Fibroblast of skin of back (primary cell): ENCODE results near the gene MAD2L2.
A peak's percentile ranks its signal among the peaks of the same experiment; 100 is the strongest.

Source experiments
- DNase-seq: peaks from one replicate; pipeline ENCODE4 v3.0.0-alpha.2; 2013

Gene MAD2L2

DNA sequence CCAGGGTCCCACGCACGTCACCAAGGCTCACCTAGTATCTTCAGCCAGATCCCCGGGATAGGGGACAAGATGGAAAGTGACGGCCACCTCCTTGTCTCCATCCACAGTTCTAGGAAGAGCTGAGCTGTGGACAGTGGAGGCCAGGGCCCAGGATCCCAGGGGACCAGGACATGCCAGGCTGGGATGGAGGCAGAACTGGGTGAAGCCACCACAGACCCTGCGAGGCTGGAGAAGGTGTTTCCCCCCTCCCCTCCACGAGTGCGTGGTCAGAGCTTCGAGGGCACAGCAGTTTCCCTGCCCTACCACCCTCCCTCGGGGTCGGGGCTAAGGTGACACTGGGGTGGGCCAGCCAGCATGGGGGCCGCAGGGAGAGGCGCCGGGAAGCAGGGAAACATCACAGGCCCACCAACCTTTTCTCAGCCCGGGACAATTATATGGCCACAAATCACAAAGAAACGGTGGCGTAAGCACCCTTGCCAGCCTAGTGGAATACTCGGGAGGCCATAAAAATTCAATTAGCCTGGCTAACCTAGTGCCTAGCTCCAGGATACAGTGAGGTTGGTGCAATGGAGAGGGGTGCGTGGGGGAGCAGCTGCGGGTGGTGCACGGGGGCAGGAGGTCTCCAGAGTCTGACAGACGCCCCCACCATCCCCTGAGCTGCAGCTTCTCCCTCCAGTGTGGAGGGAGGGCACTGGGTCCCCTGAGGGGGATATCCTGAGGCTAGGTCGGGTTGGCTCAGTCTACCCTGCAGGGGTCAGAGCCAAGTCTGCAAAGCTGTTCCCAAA is 23.9 kb upstream of the MAD2L2 start:
- DNase-seq = no peak

- DNase-seq = no peak
These were observed 23.2 kb upstream of the MAD2L2 start for GRCh38 chr1:11704194-11704529.

- no peak for DNase-seq
These were observed 22.6 kb upstream of the MAD2L2 start for GRCh38 chr1:11703357-11704193.

GRCh38 chr1:11701981-11702803 is 21.2 kb upstream of the MAD2L2 start:
- no peak for DNase-seq

DNA sequence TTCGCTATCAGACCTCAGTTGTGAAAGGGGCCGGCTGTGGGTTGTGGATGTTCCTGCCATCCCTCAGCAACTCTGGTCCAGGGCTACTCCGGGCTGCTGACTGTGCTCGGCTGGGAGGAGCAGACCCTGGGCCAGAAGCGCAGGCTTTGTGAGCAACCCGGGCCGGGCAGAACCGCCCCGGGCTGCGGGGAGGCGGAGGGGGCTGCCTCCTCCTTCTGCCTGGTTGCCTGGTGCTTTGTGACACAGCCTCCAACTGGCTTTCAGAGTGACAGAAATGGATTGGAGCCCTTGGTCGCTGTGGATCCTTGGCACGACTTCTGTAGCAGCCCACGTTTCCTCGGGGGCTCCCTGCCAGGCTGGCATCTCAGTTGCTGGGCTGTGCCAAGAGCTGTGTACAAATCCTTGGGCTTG is 20.6 kb upstream of the MAD2L2 start:
- no peak for DNase-seq

GRCh38 chr1:11700601-11701467 is 19.9 kb upstream of the MAD2L2 start:
- peak; percentile 11 for DNase-seq

GRCh38 chr1:11697893-11698210 is 16.9 kb upstream of the MAD2L2 start:
- no peak for DNase-seq

DNA sequence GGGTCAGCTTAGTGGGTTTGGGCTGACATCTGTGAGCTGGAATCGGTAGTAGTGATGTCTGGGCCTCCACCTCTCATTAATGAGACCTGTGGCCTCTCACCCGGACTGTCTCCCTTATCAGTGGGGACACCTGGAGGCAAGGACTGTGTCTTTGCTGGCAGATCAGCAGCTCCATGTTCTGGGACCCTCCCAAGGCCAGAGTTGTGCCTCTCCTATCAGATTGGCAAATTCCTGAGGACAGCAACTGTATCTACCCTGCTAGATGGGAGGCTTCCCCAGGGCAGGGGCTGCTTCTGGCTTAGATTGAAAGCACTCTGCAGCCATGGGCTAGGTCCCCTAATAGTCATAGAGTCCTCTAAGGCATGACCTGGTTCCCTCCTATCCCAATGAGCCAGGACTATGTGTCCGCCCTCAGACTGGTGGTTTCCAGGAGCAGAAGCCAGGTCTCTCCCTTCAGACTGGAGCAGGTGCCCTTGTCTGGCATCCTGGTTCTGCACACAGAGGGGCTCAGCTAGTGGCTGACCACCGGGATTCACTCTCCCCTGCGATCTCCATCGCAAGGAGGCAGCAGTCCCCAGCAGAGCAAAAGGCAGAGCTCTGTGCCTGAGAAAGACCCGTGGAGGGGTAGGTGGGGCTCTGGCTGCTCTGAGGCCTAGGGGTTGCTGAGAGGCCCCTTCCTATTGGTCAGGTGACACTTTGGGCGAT is 16.4 kb upstream of the MAD2L2 start:
- DNase-seq = no peak

GRCh38 chr1:11695861-11696260 is 14.9 kb upstream of the MAD2L2 start:
- no peak for DNase-seq

DNA sequence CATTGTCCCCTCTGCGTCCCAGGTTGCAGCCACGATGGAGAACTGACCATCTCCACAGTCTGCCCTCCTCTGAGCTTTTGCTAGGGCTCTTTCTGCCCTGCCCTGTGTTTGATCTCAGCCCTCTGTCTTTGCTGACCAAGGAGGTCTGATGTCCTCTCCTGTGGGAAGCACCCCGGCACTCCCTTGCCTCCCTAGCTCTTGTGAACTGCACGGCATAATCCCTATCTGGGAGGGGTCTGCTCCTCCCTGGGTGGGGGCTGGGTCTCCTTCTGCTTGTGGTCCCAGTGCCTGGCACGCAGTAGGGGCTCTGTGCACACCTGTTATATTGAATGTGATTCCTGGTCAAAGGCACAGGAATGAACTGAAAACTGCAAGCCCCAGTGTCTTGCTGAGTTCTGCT is 13.0 kb upstream of the MAD2L2 start:
- no peak for DNase-seq

- DNase-seq = peak; percentile 83
These were observed 12.2 kb upstream of the MAD2L2 start for GRCh38 chr1:11693024-11693590.

- DNase-seq = no peak
These were observed 11.2 kb upstream of the MAD2L2 start for GRCh38 chr1:11691928-11692711.

DNA sequence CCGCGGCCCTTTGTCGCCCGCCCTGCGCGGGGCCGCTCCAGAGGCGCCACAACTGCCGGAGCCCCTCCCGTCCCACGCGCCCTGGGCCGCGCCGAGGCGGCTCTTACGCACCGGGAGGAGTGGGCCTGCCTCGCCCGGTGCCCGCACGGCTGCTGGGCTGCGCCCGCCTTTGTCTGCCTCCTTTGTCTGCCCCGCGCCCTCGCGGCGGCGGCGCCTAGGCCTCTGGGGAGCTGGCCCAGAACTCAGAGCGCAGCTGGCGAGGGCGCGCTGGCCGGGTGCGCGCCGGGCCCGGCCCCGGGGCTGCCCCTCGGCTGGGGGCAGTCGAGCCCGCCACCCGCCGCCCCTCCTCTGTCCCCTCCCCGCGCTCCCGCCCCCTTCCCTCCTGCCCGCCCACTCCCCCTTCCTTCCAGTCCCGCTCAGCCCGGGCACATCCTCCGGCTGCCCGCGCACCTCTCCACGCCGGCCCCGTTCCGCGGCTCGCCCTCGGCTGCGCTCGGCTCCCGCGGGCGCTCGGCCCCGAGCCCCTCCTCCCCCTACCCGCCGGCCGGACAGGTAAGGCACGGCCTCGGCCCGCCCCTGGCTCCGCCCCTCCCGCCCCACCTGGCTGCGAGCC is 10.5 kb upstream of the MAD2L2 start, which contains the start of gene DRAXIN:
TSS of gene DRAXIN (plus strand) at position 409 of the 613 bp plus-strand sequence. CDS start 14,549 bp downstream, outside the sequence.
- DNase-seq = no peak

DNA sequence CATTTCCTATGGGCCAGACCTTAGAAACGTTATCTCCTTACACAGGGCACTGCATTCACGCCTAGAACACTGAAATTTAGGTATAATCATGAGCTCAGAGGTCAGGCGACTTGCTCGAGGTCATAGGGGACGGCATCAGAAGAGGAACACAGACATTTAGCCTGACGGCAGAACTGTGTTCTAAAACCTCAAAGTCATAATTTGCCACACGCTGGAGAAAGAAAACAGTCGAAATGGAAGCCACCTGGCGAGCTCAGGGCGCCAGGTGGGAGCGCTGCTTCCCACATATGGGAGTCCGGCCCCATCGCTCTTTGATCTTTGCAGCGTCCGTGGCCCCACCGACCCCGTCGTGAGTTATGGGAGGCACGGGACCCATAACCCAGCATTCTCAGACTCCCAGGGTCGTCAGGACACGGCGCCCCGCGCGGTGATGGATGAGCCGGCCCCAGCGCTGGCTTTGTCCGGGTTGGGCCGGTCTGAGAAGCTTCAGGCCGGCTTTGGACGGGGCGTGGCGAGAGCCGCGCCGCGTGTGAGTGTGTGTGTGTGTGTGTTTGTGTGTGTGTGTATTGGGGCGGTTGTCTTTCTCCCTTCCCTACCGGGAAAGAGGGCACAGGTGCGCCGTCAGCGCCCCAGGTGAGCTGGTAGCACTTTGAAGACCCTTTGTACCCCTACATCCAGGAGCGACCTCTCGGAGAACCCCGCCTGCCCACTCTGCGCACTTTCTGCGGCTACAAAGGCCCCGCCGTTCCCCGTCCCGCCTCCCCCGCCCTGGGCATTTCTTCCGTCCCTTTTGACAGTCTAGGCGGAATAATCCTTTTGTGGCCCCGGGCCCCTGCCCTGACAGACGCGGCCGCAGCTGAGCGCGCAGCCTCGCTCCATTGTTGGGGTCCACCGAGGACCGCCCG is 9.7 kb upstream of the MAD2L2 start:
- no peak for DNase-seq

- no peak for DNase-seq
These were observed 7.6 kb upstream of the MAD2L2 start for GRCh38 chr1:11688506-11688905.

- no peak for DNase-seq
These were observed 4.3 kb upstream of the MAD2L2 start for GRCh38 chr1:11685210-11685752.

DNA sequence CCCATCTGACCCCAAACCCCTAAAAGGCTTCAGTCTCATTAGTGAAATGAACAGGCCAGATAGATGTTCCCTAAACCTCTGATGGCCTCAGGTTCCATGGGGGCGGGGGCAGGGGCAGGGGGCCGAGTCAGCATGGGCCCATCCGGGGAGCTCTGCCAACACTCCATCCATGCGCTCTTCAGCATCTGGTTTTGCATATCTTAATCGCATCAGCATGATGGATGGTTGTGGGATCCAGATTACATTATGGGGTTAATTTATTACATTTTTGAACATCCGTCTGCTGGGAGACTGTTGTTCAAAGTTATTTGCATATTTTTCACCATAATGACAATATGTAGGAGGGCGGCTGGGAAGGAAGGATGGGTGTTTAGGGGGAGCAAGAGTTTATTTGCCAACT is 3.1 kb upstream of the MAD2L2 start:
- no peak for DNase-seq

DNA sequence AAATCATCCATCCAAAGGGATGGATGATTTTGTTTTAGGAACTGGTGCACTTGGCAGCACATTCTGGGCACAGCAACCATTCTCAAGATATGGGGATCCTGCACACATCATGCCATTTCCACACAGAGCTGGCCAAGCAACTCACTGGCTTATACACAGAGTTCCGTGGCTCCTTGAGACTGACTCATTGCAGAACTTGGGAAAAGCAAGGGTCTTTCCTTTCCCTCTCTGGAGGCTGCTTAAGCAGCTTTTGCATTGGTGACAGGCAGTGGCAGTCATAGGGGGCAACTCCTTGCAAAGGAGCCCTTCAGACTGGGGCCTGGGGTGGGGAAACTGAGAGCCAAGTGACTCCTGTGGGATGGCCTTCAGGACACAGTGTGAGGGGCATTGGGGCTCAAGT is 1.9 kb upstream of the MAD2L2 start:
- no peak for DNase-seq
